Femur (tissue), 1 donor: ENCODE data around the gene PLEKHG4B.
A peak's percentile ranks its signal among the peaks of the same experiment; 100 is the strongest.

Experiments used
- DNase-seq: peaks from one replicate; pipeline ENCODE4 v3.0.0-alpha.2; 2017

The PLEKHG4B gene

GRCh38 chr5:76358-77169, 15.4 kb upstream of the PLEKHG4B start:
- no peak for DNase-seq

GRCh38 chr5:77170-77501, 14.8 kb upstream of the PLEKHG4B start:
- no peak for DNase-seq

GRCh38 chr5:77546-77945, 14.4 kb upstream of the PLEKHG4B start:
- no peak for DNase-seq

GRCh38 chr5:77957-78804, 13.8 kb upstream of the PLEKHG4B start:
- no peak for DNase-seq

GRCh38 chr5:78805-79149, 13.2 kb upstream of the PLEKHG4B start:
- no peak for DNase-seq

GRCh38 chr5:79263-79662, 12.7 kb upstream of the PLEKHG4B start:
- DNase-seq = no peak

- DNase-seq = no peak
These were observed 12.1 kb upstream of the PLEKHG4B start for GRCh38 chr5:79821-80220.

GRCh38 chr5:81391-82021, 10.5 kb upstream of the PLEKHG4B start:
- no peak for DNase-seq

- peak; percentile 33 for DNase-seq
These were observed 9.9 kb upstream of the PLEKHG4B start for GRCh38 chr5:82097-82496.

- DNase-seq = no peak
These were observed 9.4 kb upstream of the PLEKHG4B start for GRCh38 chr5:82570-82969.

GRCh38 chr5:83029-83428, 8.9 kb upstream of the PLEKHG4B start:
- DNase-seq = no peak

- no peak for DNase-seq
These were observed 6.5 kb upstream of the PLEKHG4B start for GRCh38 chr5:85334-85995.

- DNase-seq = no peak
These were observed 2.4 kb upstream of the PLEKHG4B start for GRCh38 chr5:89337-90286.

- no peak for DNase-seq
These were observed 1.1 kb upstream of the PLEKHG4B start for GRCh38 chr5:90590-91547.

- peak; percentile 22 for DNase-seq
These were observed 643 bp downstream of the PLEKHG4B start for GRCh38 chr5:92401-93220.

- peak; percentile 12 for DNase-seq
These were observed 1.4 kb downstream of the PLEKHG4B start for GRCh38 chr5:93221-93980.

- peak; percentile 12 for DNase-seq
These were observed 2.3 kb downstream of the PLEKHG4B start for GRCh38 chr5:94113-94892.

- DNase-seq = peak; percentile 7
These were observed 3.4 kb downstream of the PLEKHG4B start for GRCh38 chr5:95241-95980.
